GM12892 (cell line): ENCODE measurements around the gene KCNIP2.

Source experiments
- POLR2A ChIP-seq: IDR thresholded peaks from 2 replicates; pipeline ENCODE4 v1.6.1; 2011; ENCODE audit warnings: low read depth, low read length, control low read depth
- POLR2AphosphoS5 ChIP-seq: IDR thresholded peaks from 2 replicates; pipeline ENCODE4 v1.6.1; 2011; ENCODE audit warnings: low read depth, low read length, control low read depth
- TAF1 ChIP-seq: IDR thresholded peaks from 2 replicates; pipeline ENCODE4 v1.6.1; 2011; ENCODE audit warnings: low read depth, mild to moderate bottlenecking, control low read depth, low read length, borderline replicate concordance

GRCh38 chr10:101816376-101816775 lies 27.2 kb downstream of the KCNIP2 start:
- TF ChIP-seq POLR2A (no peak), POLR2AphosphoS5 (no peak), TAF1 (no peak)
